ENCODE measurements around the gene FZD2.
"Not testable (repeated sequence)": the region's sequence is repeated elsewhere in the genome, so short reads cannot be mapped to it uniquely, and the experiment has no call there.

FZD2 gene

GRCh38 chr17:44561237-44561623 is 3.9 kb downstream of the FZD2 start:
- peaks cover 21 to 33% of the 10 kb centered on the region in 2 donors for H3K27me3 ChIP-seq (ENCODE audit: control insufficient read depth in 1 of 2, insufficient read depth in 2 of 2, low read length in 2 of 2)
- no peak overlapping the region for H3K27ac ChIP-seq (ENCODE audit: low read length)
- H3K4me1 ChIP-seq (ENCODE audit: control insufficient read depth, insufficient read depth, low read length) = peaks cover 13% of the 10 kb centered on the region
- H3K9me3 ChIP-seq (ENCODE audit: control insufficient read depth in 2 of 2, low read length in 2 of 2) = peaks cover 0 to 3% of the 10 kb centered on the region in 2 donors
- H3K4me3 ChIP-seq (ENCODE audit: low read length in 2 of 2) = no peak overlapping the region
- H3K9ac ChIP-seq (ENCODE audit: low read length in 2 of 2) = no peak overlapping the region
- H3K36me3 ChIP-seq (ENCODE audit: control insufficient read depth in 2 of 2, insufficient read depth in 2 of 2, low read length in 2 of 2) = no peaks in the 10 kb centered on the region

- Histone ChIP-seq H3K9me3 (ENCODE audit: control insufficient read depth in 2 of 2, low read length in 2 of 2) (peaks cover 0 to 3% of the 10 kb centered on the region in 2 donors), H3K9ac (ENCODE audit: low read length in 2 of 2) (no peak overlapping the region), H3K4me3 (ENCODE audit: low read length in 2 of 2) (no peak overlapping the region), H3K27me3 (ENCODE audit: control insufficient read depth in 1 of 2, insufficient read depth in 2 of 2, low read length in 2 of 2) (peaks cover 10 to 22% of the 10 kb centered on the region in 2 donors), H3K36me3 (ENCODE audit: control insufficient read depth in 2 of 2, insufficient read depth in 2 of 2, low read length in 2 of 2) (no peaks in the 10 kb centered on the region), H3K27ac (ENCODE audit: low read length) (no peak overlapping the region), H3K4me1 (ENCODE audit: control insufficient read depth, insufficient read depth, low read length) (peaks cover 2% of the 10 kb centered on the region)
Measured at GRCh38 chr17:44564429-44564828, 7.1 kb downstream of the FZD2 start.

GRCh38 chr17:44565866-44566443 is 8.7 kb downstream of the FZD2 start:
- H3K9me3 ChIP-seq (ENCODE audit: control insufficient read depth in 2 of 2, low read length in 2 of 2) = peaks cover 0 to 3% of the 10 kb centered on the region in 2 donors
- no peaks in the 10 kb centered on the region for H3K36me3 ChIP-seq (ENCODE audit: control insufficient read depth in 2 of 2, insufficient read depth in 2 of 2, low read length in 2 of 2)
- H3K4me3 ChIP-seq (ENCODE audit: low read length in 2 of 2) = no peak overlapping the region
- peaks cover 5 to 12% of the 10 kb centered on the region in 2 donors for H3K27me3 ChIP-seq (ENCODE audit: control insufficient read depth in 1 of 2, insufficient read depth in 2 of 2, low read length in 2 of 2)
- no peak overlapping the region for H3K9ac ChIP-seq (ENCODE audit: low read length in 2 of 2)
- no peak overlapping the region for H3K27ac ChIP-seq (ENCODE audit: low read length)
- H3K4me1 ChIP-seq (ENCODE audit: control insufficient read depth, insufficient read depth, low read length) = no peaks in the 10 kb centered on the region

GRCh38 chr17:44568311-44568944 is 11.1 kb downstream of the FZD2 start:
- H3K36me3 ChIP-seq (ENCODE audit: control insufficient read depth in 2 of 2, insufficient read depth in 2 of 2, low read length in 2 of 2); H3K9me3 ChIP-seq (ENCODE audit: control insufficient read depth in 2 of 2, low read length in 2 of 2); H3K27me3 ChIP-seq (ENCODE audit: control insufficient read depth in 1 of 2, insufficient read depth in 2 of 2, low read length in 2 of 2); H3K27ac ChIP-seq (ENCODE audit: low read length); H3K9ac ChIP-seq (ENCODE audit: low read length in 2 of 2); H3K4me1 ChIP-seq (ENCODE audit: control insufficient read depth, insufficient read depth, low read length); H3K4me3 ChIP-seq (ENCODE audit: low read length in 2 of 2): not testable (repeated sequence)

- Histone ChIP-seq H3K4me1 (ENCODE audit: control insufficient read depth, insufficient read depth, low read length) (no peaks in the 10 kb centered on the region), H3K27ac (ENCODE audit: low read length) (no peak overlapping the region), H3K27me3 (ENCODE audit: control insufficient read depth in 1 of 2, insufficient read depth in 2 of 2, low read length in 2 of 2) (peaks cover 0 to 5% of the 10 kb centered on the region in 2 donors), H3K9ac (ENCODE audit: low read length in 2 of 2) (no peak overlapping the region), H3K4me3 (ENCODE audit: low read length in 2 of 2) (no peak overlapping the region), H3K9me3 (ENCODE audit: control insufficient read depth in 2 of 2, low read length in 2 of 2) (peaks cover 0 to 3% of the 10 kb centered on the region in 2 donors), H3K36me3 (ENCODE audit: control insufficient read depth in 2 of 2, insufficient read depth in 2 of 2, low read length in 2 of 2) (no peaks in the 10 kb centered on the region)
Measured at GRCh38 chr17:44568945-44569858, 11.9 kb downstream of the FZD2 start.

GRCh38 chr17:44572801-44573200 is 15.5 kb downstream of the FZD2 start:
- no peak overlapping the region for H3K9ac ChIP-seq (ENCODE audit: low read length in 2 of 2)
- H3K36me3 ChIP-seq (ENCODE audit: control insufficient read depth in 2 of 2, insufficient read depth in 2 of 2, low read length in 2 of 2) = no peaks in the 10 kb centered on the region
- peaks cover 0 to 6% of the 10 kb centered on the region in 2 donors for H3K27me3 ChIP-seq (ENCODE audit: control insufficient read depth in 1 of 2, insufficient read depth in 2 of 2, low read length in 2 of 2)

GRCh38 chr17:44575403-44575802 is 18.1 kb downstream of the FZD2 start:
- H3K9me3 ChIP-seq (ENCODE audit: control insufficient read depth in 2 of 2, low read length in 2 of 2) = no peaks in the 10 kb centered on the region
- no peak overlapping the region for H3K4me3 ChIP-seq (ENCODE audit: low read length in 2 of 2)
- H3K36me3 ChIP-seq (ENCODE audit: control insufficient read depth in 2 of 2, insufficient read depth in 2 of 2, low read length in 2 of 2) = no peaks in the 10 kb centered on the region
- no peaks in the 10 kb centered on the region for H3K4me1 ChIP-seq (ENCODE audit: control insufficient read depth, insufficient read depth, low read length)
- H3K9ac ChIP-seq (ENCODE audit: low read length in 2 of 2) = no peak overlapping the region
- peaks cover 0 to 10% of the 10 kb centered on the region in 2 donors for H3K27me3 ChIP-seq (ENCODE audit: control insufficient read depth in 1 of 2, insufficient read depth in 2 of 2, low read length in 2 of 2)
- H3K27ac ChIP-seq (ENCODE audit: low read length) = no peak overlapping the region

More at GRCh38 chr17:44572801-44573200, 15.5 kb downstream of the FZD2 start:
- no peak overlapping the region for H3K27ac ChIP-seq (ENCODE audit: low read length)
- H3K9me3 ChIP-seq (ENCODE audit: control insufficient read depth in 2 of 2, low read length in 2 of 2) = no peaks in the 10 kb centered on the region
- H3K4me3 ChIP-seq (ENCODE audit: low read length in 2 of 2) = no peak overlapping the region
- no peaks in the 10 kb centered on the region for H3K4me1 ChIP-seq (ENCODE audit: control insufficient read depth, insufficient read depth, low read length)

- Histone ChIP-seq H3K27ac (ENCODE audit: low read length) (no peak overlapping the region), H3K27me3 (ENCODE audit: control insufficient read depth in 1 of 2, insufficient read depth in 2 of 2, low read length in 2 of 2) (peaks cover 0 to 11% of the 10 kb centered on the region in 2 donors), H3K9ac (ENCODE audit: low read length in 2 of 2) (no peak overlapping the region), H3K36me3 (ENCODE audit: control insufficient read depth in 2 of 2, insufficient read depth in 2 of 2, low read length in 2 of 2) (no peaks in the 10 kb centered on the region), H3K4me3 (ENCODE audit: low read length in 2 of 2) (no peak overlapping the region), H3K9me3 (ENCODE audit: control insufficient read depth in 2 of 2, low read length in 2 of 2) (no peaks in the 10 kb centered on the region), H3K4me1 (ENCODE audit: control insufficient read depth, insufficient read depth, low read length) (no peaks in the 10 kb centered on the region)
Measured at GRCh38 chr17:44578947-44579346, 21.7 kb downstream of the FZD2 start.

- no peaks in the 10 kb centered on the region for H3K4me1 ChIP-seq (ENCODE audit: control insufficient read depth, insufficient read depth, low read length)
- H3K36me3 ChIP-seq (ENCODE audit: control insufficient read depth in 2 of 2, insufficient read depth in 2 of 2, low read length in 2 of 2) = no peaks in the 10 kb centered on the region
- peaks cover 0 to 12% of the 10 kb centered on the region in 2 donors for H3K27me3 ChIP-seq (ENCODE audit: control insufficient read depth in 1 of 2, insufficient read depth in 2 of 2, low read length in 2 of 2)
- H3K9ac ChIP-seq (ENCODE audit: low read length in 2 of 2) = no peak overlapping the region
- no peak overlapping the region for H3K4me3 ChIP-seq (ENCODE audit: low read length in 2 of 2)
- H3K27ac ChIP-seq (ENCODE audit: low read length) = no peak overlapping the region
- no peaks in the 10 kb centered on the region for H3K9me3 ChIP-seq (ENCODE audit: control insufficient read depth in 2 of 2, low read length in 2 of 2)
Measured at GRCh38 chr17:44581868-44582267, 24.6 kb downstream of the FZD2 start.

GRCh38 chr17:44584443-44584842 is 27.2 kb downstream of the FZD2 start:
- H3K9ac ChIP-seq (ENCODE audit: low read length in 2 of 2) = no peak overlapping the region
- peaks cover 0 to 9% of the 10 kb centered on the region in 2 donors for H3K27me3 ChIP-seq (ENCODE audit: control insufficient read depth in 1 of 2, insufficient read depth in 2 of 2, low read length in 2 of 2)
- H3K27ac ChIP-seq (ENCODE audit: low read length) = no peak overlapping the region
- no peaks in the 10 kb centered on the region for H3K36me3 ChIP-seq (ENCODE audit: control insufficient read depth in 2 of 2, insufficient read depth in 2 of 2, low read length in 2 of 2)
- no peak overlapping the region for H3K4me3 ChIP-seq (ENCODE audit: low read length in 2 of 2)
- no peaks in the 10 kb centered on the region for H3K9me3 ChIP-seq (ENCODE audit: control insufficient read depth in 2 of 2, low read length in 2 of 2)
- H3K4me1 ChIP-seq (ENCODE audit: control insufficient read depth, insufficient read depth, low read length) = peaks cover 3% of the 10 kb centered on the region
